GM12874 (cell line): ENCODE results near the gene THADA.

Experiments used
- CTCF ChIP-seq: IDR thresholded peaks from 2 replicates; pipeline ENCODE4 v1.5.1; 2011; ENCODE audit warnings: low read depth, mild to moderate bottlenecking, control low read depth, low read length, moderate library complexity; ENCODE audit not compliant: insufficient read depth

Gene THADA

GRCh38 chr2:43307973-43308372 is 287.9 kb downstream of the THADA start:
- no peak for TF ChIP-seq CTCF

- no peak for TF ChIP-seq CTCF
These were observed 288.8 kb downstream of the THADA start for GRCh38 chr2:43307046-43307445.

GRCh38 chr2:43306197-43306596 is 289.6 kb downstream of the THADA start:
- TF ChIP-seq CTCF: no peak

- TF ChIP-seq CTCF: no peak
These were observed 290.3 kb downstream of the THADA start for GRCh38 chr2:43305517-43305916.

GRCh38 chr2:43305012-43305411 is 290.8 kb downstream of the THADA start:
- no peak for TF ChIP-seq CTCF

- no peak for TF ChIP-seq CTCF
These were observed 291.9 kb downstream of the THADA start for GRCh38 chr2:43303889-43304288.

- TF ChIP-seq CTCF: no peak
These were observed 292.8 kb downstream of the THADA start for GRCh38 chr2:43302961-43303494.
